Liver (tissue), 4 donors: ENCODE data around the gene CASR. TPM values are rescaled to one million over a fixed set of nuclear protein-coding genes. Genes with fewer than 3 reads are reported as not detected.

Experiments
- polyA plus RNA-seq, 2 donors: library from polyadenylated mRNA; stranded (reverse) in 1 of 2; unstranded in 1 of 2; fragments of 200-250 nt in 1 of 2; fragments of >200 nt in 1 of 2; fragmentation: Nextera tagmentation in 1 of 2; extraction: Ambion mirVana in 1 of 2; gene quantifications; one replicate each; pipeline versions ENCODE4 v1.2.1 to v1.2.3, GENCODE V29; 2013 to 2015
- total RNA-seq, 2 donors: library from RNA; depleted of rRNA; stranded (reverse); fragments of >200 nt; gene quantifications; one replicate each; pipeline ENCODE4 v1.2.3, GENCODE V29; 2014
- donor health status: healthy.
- donor health status: healthy.
- donor health status: healthy.

Gene CASR
- total and polyA plus RNA-seq, 4 donors = 0.05 to 0.29 (median 0.14) TPM

Other genes with a start within 250 kb of the CASR start
- gene ILDR1, start 161.4 kb upstream of the CASR start, total RNA-seq = 1 to 10 TPM in 1 of 2 donors, under 1 TPM in 1; 0.17 to 1.7 TPM
- under 1 TPM; 0.07 to 0.21 TPM for gene ILDR1, start 161.4 kb upstream of the CASR start, polyA plus RNA-seq
- 1 to 10 TPM; 2.9 to 4.0 TPM for gene CD86, start 128.3 kb upstream of the CASR start, total RNA-seq
- 1 to 10 TPM; 1.7 to 2.3 TPM for gene CD86, start 128.3 kb upstream of the CASR start, polyA plus RNA-seq
- gene CSTA, start 141.6 kb downstream of the CASR start, total RNA-seq = 1 to 10 TPM; 1.5 to 6.6 TPM
- 1 to 10 TPM; 3.2 to 4.7 TPM for gene CSTA, start 141.6 kb downstream of the CASR start, polyA plus RNA-seq
- gene MIX23, start 199.6 kb downstream of the CASR start, total RNA-seq = 10 to 100 TPM; 14.0 to 17.4 TPM
- 10 to 100 TPM; 16.1 to 19.6 TPM for gene MIX23, start 199.6 kb downstream of the CASR start, polyA plus RNA-seq
- gene FAM162A, start 200.5 kb downstream of the CASR start, total RNA-seq = 10 to 100 TPM; 16.6 to 17.4 TPM
- gene FAM162A, start 200.5 kb downstream of the CASR start, polyA plus RNA-seq = 100 to 1,000 TPM in 1 of 2 donors, 10 to 100 TPM in 1; 41.7 to 160 TPM
- 1 to 10 TPM; 2.3 to 3.7 TPM for gene WDR5B, start 232.4 kb downstream of the CASR start, total RNA-seq
- gene WDR5B, start 232.4 kb downstream of the CASR start, polyA plus RNA-seq = 1 to 10 TPM; 1.8 TPM